Esophagus (tissue), 2 donors: ENCODE results near the gene CDH5. TPM values are rescaled to one million over a fixed set of nuclear protein-coding genes. Genes with fewer than 3 reads are reported as not detected.
A peak's percentile ranks its signal among the peaks of the same experiment; 100 is the strongest.

Experiments used
- H3K27ac ChIP-seq, 2 donors: one replicate each; pipeline ENCODE4 v1.5.1; 2013; ENCODE audit warnings: low read depth in 2 of 2, mild to moderate bottlenecking in 2 of 2, inconsistent platforms in 1 of 2, low read length in 1 of 2, moderate library complexity in 1 of 2
- H3K27me3 ChIP-seq, 2 donors: one replicate each; pipeline ENCODE4 v1.6.1; 2013; ENCODE audit warnings: low read length in 2 of 2, control low read depth in 1 of 2, mild to moderate bottlenecking in 1 of 2; ENCODE audit not compliant: insufficient read depth in 2 of 2, control insufficient read depth in 1 of 2
- H3K36me3 ChIP-seq, 2 donors: one replicate each; pipeline ENCODE4 v1.6.1; 2013; ENCODE audit warnings: low read length in 1 of 2; ENCODE audit not compliant: control insufficient read depth in 2 of 2, insufficient read depth in 2 of 2
- H3K4me1 ChIP-seq, 2 donors: one replicate each; pipeline ENCODE4 v1.6.1; 2013; ENCODE audit warnings: low read length in 1 of 2; ENCODE audit not compliant: control insufficient read depth in 2 of 2, insufficient read depth in 2 of 2
- H3K4me3 ChIP-seq, 2 donors: one replicate each; pipeline ENCODE4 v1.5.1; 2013; ENCODE audit warnings: low read length in 2 of 2, mild to moderate bottlenecking in 2 of 2, low read depth in 1 of 2, moderate library complexity in 1 of 2
- H3K9me3 ChIP-seq, 2 donors: one replicate each; pipeline ENCODE4 v1.6.1; 2013; ENCODE audit warnings: mild to moderate bottlenecking in 2 of 2, low read depth in 1 of 2, low read length in 1 of 2, moderate library complexity in 1 of 2; ENCODE audit not compliant: control insufficient read depth in 2 of 2, insufficient read depth in 1 of 2
- WGBS, 2 donors: extraction: QIAGEN DNeasy Blood & Tissue Kit; methylation state at CpG; one replicate each; pipeline ENCODE4 v1.1.7; 2013; 5-methylcytosine and 5-hydroxymethylcytosine counted together
- polyA plus RNA-seq, 2 donors: library from polyadenylated mRNA; stranded (reverse); fragments of 200-250 nt; gene quantifications; one replicate each; pipeline ENCODE4 v1.2.3, GENCODE V29; 2013
- donor health status: healthy with polysubstance abuse.
- donor health status: Bipolar disorder and iron deficiency.

Gene CDH5
- polyA plus RNA-seq, 2 donors, result 2.8 to 5.7 TPM

GRCh38 chr16:66401610-66402009 is 35.1 kb downstream of the CDH5 start:
- Histone ChIP-seq H3K27ac (no peak overlapping the region), H3K27me3 (no peaks in the 10 kb centered on the region), H3K9me3 (no peaks in the 10 kb centered on the region), H3K4me1 (no peaks in the 10 kb centered on the region), H3K36me3 (no peaks in the 10 kb centered on the region), H3K4me3 (no peak overlapping the region)
- 72 to 78% methylated on average over 9 to 11 of the region's 11 CpGs for WGBS, 2 donors

GRCh38 chr16:66402166-66402565 is 35.7 kb downstream of the CDH5 start:
- 86 to 89% methylated on average over 9 to 12 of the region's 12 CpGs for WGBS, 2 donors
- Histone ChIP-seq H3K27me3 (no peaks in the 10 kb centered on the region), H3K4me1 (no peaks in the 10 kb centered on the region), H3K9me3 (no peaks in the 10 kb centered on the region), H3K27ac (no peak overlapping the region), H3K4me3 (no peak overlapping the region), H3K36me3 (no peaks in the 10 kb centered on the region)

- 82 to 83% methylated on average over 59 to 61 of the region's 61 CpGs for WGBS, 2 donors
- no peak overlapping the region for H3K4me3 ChIP-seq
- H3K4me1 ChIP-seq, result no peaks in the 10 kb centered on the region
- no peak overlapping the region for H3K27ac ChIP-seq
- H3K27me3 ChIP-seq, result no peaks in the 10 kb centered on the region
- H3K9me3 ChIP-seq, result no peaks in the 10 kb centered on the region
- no peaks in the 10 kb centered on the region for H3K36me3 ChIP-seq
These were observed 36.2 kb downstream of the CDH5 start for GRCh38 chr16:66402591-66403230.

GRCh38 chr16:66403531-66404145 is 37.1 kb downstream of the CDH5 start:
- Histone ChIP-seq H3K36me3 (no peaks in the 10 kb centered on the region), H3K4me3 (no peak overlapping the region), H3K4me1 (peaks cover 0 to 3% of the 10 kb centered on the region in 2 donors), H3K9me3 (no peaks in the 10 kb centered on the region), H3K27me3 (no peaks in the 10 kb centered on the region), H3K27ac (no peak overlapping the region)
- WGBS, 2 donors, result 76 to 77% methylated on average over 5 of the region's 5 CpGs

GRCh38 chr16:66405057-66405783 is 38.7 kb downstream of the CDH5 start:
- H3K4me1 ChIP-seq, result peaks cover 0 to 4% of the 10 kb centered on the region in 2 donors
- 69 to 77% methylated on average over 2 of the region's 2 CpGs for WGBS, 2 donors
- no peak overlapping the region for H3K27ac ChIP-seq
- H3K9me3 ChIP-seq, result no peaks in the 10 kb centered on the region
- no peaks in the 10 kb centered on the region for H3K27me3 ChIP-seq
- H3K36me3 ChIP-seq, result no peaks in the 10 kb centered on the region
- no peak overlapping the region for H3K4me3 ChIP-seq

- Histone ChIP-seq H3K27me3 (no peaks in the 10 kb centered on the region), H3K36me3 (no peaks in the 10 kb centered on the region), H3K27ac (peak overlapping the region in 1 of 2 donors; percentile 3), H3K4me1 (peaks cover 0 to 4% of the 10 kb centered on the region in 2 donors), H3K4me3 (peak overlapping the region; percentile 47 to 56), H3K9me3 (no peaks in the 10 kb centered on the region)
- 0 to 1% methylated on average over 32 to 35 of the region's 35 CpGs for WGBS, 2 donors
These were observed 40.2 kb downstream of the CDH5 start for GRCh38 chr16:66406534-66407221.

GRCh38 chr16:66408163-66409048 is 41.9 kb downstream of the CDH5 start:
- 37 to 54% methylated on average over 5 of the region's 5 CpGs for WGBS, 2 donors
- no peaks in the 10 kb centered on the region for H3K36me3 ChIP-seq
- H3K4me1 ChIP-seq, result peaks cover 0 to 4% of the 10 kb centered on the region in 2 donors
- H3K9me3 ChIP-seq, result no peaks in the 10 kb centered on the region
- peak overlapping the region; percentile 61 to 93 for H3K27ac ChIP-seq
- H3K27me3 ChIP-seq, result no peaks in the 10 kb centered on the region
- no peak overlapping the region for H3K4me3 ChIP-seq

- H3K27me3 ChIP-seq, result no peaks in the 10 kb centered on the region
- no peaks in the 10 kb centered on the region for H3K36me3 ChIP-seq
- no peak overlapping the region for H3K27ac ChIP-seq
- H3K4me3 ChIP-seq, result no peak overlapping the region
- peaks cover 0 to 4% of the 10 kb centered on the region in 2 donors for H3K4me1 ChIP-seq
- WGBS, 2 donors, result 43 to 58% methylated on average over 5 of the region's 5 CpGs
- H3K9me3 ChIP-seq, result no peaks in the 10 kb centered on the region
These were observed 42.7 kb downstream of the CDH5 start for GRCh38 chr16:66409156-66409555.

- Histone ChIP-seq H3K4me3 (no peak overlapping the region), H3K9me3 (no peaks in the 10 kb centered on the region), H3K27me3 (no peaks in the 10 kb centered on the region), H3K27ac (no peak overlapping the region), H3K36me3 (no peaks in the 10 kb centered on the region), H3K4me1 (peaks cover 0 to 4% of the 10 kb centered on the region in 2 donors)
These were observed 45.7 kb downstream of the CDH5 start for GRCh38 chr16:66412182-66412581.
